Pancreas (tissue), 10 donors: Measurements from ENCODE around the gene FBXO9. TPM values are rescaled to one million over a fixed set of nuclear protein-coding genes. Genes with fewer than 3 reads are reported as not detected.

Experiments used
- ATAC-seq, 4 donors: fragments of 200-7000 bp; cut with Tn5 transposase; one replicate each; pipeline versions ENCODE4 v1.8.0 to v1.9.1; 2020; ENCODE audit warnings: mild to moderate bottlenecking in 4 of 4, moderate library complexity in 4 of 4
- DNase-seq, 6 donors: peaks; one replicate each; pipeline ENCODE4 v3.0.0-alpha.2; 2020
- FAIRE-seq: peaks from 2 replicates; lab custom pipeline; 2012; peaks lifted over from hg19 to GRCh38; lab: Jason Lieb, UNC
- H3K27ac ChIP-seq, 4 donors: fragments of 200-600 bp; sonication (generic); 1 replicate in 3 of 4; 2 replicates in 1 of 4; pipeline versions ENCODE4 v1.5.0 to v1.8.0; 2020
- H3K27me3 ChIP-seq, 4 donors: fragments of 200-600 bp; one replicate each; pipeline ENCODE4 v1.8.0; 2021
- H3K36me3 ChIP-seq, 3 donors: fragments of 200-600 bp; sonication (generic) in 1 of 3; one replicate each; pipeline versions ENCODE4 v1.5.0 to v1.8.0; 2020 to 2021
- H3K4me1 ChIP-seq, 3 donors: fragments of 200-600 bp; one replicate each; pipeline ENCODE4 v1.8.0; 2021
- H3K4me3 ChIP-seq, 4 donors: fragments of 200-600 bp; sonication (generic) in 2 of 4; one replicate each; pipeline versions ENCODE4 v1.5.0 to v1.8.0; 2020 to 2021
- H3K9me3 ChIP-seq, 4 donors: fragments of 200-600 bp; one replicate each; pipeline ENCODE4 v1.8.0; 2021
- WGBS, 2 donors: extraction: QIAGEN DNeasy Blood & Tissue Kit; methylation state at CpG; one replicate each; pipeline ENCODE4 v1.1.7; 2013; 5-methylcytosine and 5-hydroxymethylcytosine counted together
- intact Hi-C, 3 donors: fragments of 100-400 bp; cut with DNase I; formaldehyde crosslinking; loops; one replicate each; pipeline versions ENCODE4 v1.11.1 to v1.14.2; 2022
- polyA plus RNA-seq, 2 donors: library from polyadenylated mRNA; stranded (reverse); fragments of 200-250 nt; gene quantifications; one replicate each; pipeline ENCODE4 v1.2.3, GENCODE V29; 2013
- total RNA-seq, 6 donors: library from RNA; stranded (reverse); fragmentation: NEBNext Ultra II Directional in 4 of 6; extraction: Animal tissue kit (Norgen Biotek cat#: 25700) in 4 of 6; gene quantifications; one replicate each; pipeline versions ENCODE4 v1.2.1 to v1.2.4, GENCODE V29; 2021 to 2023
- TF ChIP-seq, protein P1 (sequence below), 4 donors: fragments of 200-600 bp; sonication (generic) in 3 of 4; IDR thresholded peaks; one replicate each; pipeline versions ENCODE4 v1.5.0 to v1.8.0; 2021; ENCODE audit warnings: antibody characterized with exemption in 4 of 4
- donor health status: healthy with polysubstance abuse.
- donor health status: DM: no; HTN: no; CAD: no; lungs with moderate emphysema.
- donor health status: DM: no; HTN: no; CAD: no.
- donor health status: control.
- donor health status: control.
- donor health status: Bipolar disorder and iron deficiency.
- donor health status: DM: yes; HTN: yes; CAD: no.
- donor health status: DM: no; HTN: no; CAD: no.
- donor health status: DM: no; HTN: no; CAD: no.
- donor health status: DM: yes; HTN: yes; CAD: no.

FBXO9 gene
- total and polyA plus RNA-seq, 8 donors: 30.9 to 66.1 (median 49.7) TPM

DNA sequence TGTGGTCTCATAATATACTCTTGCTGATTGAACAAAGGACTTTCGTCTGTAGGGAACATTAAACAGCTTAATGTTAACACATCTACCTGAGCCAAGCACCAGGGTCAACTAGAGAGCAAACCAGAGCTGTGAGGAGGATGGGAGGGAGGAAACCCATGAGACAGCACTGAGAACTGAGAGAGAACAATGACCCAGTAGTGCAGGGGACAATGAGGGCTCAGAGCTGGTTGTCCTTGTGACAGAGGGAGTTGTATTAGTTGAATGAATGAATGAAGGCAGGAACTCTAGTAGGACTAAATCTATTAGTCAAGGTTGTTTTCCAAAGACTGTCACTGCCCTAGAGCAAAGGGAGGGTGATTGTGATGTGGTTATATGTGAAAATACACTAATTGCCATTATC is 41.9 kb upstream of the FBXO9 start:
- DNase-seq: no peak
- no peak for ATAC-seq
- H3K4me3 ChIP-seq: no peak overlapping the region
- no peaks in the 10 kb centered on the region for H3K9me3 ChIP-seq
- intact Hi-C loops: no loop called here
- FAIRE-seq: no peak
- H3K36me3 ChIP-seq: peaks cover 0 to 9% (median 2%) of the 10 kb centered on the region in 3 donors
- H3K27ac ChIP-seq: no peak overlapping the region
- no peaks in the 10 kb centered on the region for H3K4me1 ChIP-seq
- no peaks in the 10 kb centered on the region for H3K27me3 ChIP-seq
- WGBS, 2 donors: 82 to 89% methylated on average over 1 of the region's 1 CpG
- TF ChIP-seq, protein P1, sequence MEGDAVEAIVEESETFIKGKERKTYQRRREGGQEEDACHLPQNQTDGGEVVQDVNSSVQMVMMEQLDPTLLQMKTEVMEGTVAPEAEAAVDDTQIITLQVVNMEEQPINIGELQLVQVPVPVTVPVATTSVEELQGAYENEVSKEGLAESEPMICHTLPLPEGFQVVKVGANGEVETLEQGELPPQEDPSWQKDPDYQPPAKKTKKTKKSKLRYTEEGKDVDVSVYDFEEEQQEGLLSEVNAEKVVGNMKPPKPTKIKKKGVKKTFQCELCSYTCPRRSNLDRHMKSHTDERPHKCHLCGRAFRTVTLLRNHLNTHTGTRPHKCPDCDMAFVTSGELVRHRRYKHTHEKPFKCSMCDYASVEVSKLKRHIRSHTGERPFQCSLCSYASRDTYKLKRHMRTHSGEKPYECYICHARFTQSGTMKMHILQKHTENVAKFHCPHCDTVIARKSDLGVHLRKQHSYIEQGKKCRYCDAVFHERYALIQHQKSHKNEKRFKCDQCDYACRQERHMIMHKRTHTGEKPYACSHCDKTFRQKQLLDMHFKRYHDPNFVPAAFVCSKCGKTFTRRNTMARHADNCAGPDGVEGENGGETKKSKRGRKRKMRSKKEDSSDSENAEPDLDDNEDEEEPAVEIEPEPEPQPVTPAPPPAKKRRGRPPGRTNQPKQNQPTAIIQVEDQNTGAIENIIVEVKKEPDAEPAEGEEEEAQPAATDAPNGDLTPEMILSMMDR (IDR thresholded peaks at IDR 0.05): no peak

DNA sequence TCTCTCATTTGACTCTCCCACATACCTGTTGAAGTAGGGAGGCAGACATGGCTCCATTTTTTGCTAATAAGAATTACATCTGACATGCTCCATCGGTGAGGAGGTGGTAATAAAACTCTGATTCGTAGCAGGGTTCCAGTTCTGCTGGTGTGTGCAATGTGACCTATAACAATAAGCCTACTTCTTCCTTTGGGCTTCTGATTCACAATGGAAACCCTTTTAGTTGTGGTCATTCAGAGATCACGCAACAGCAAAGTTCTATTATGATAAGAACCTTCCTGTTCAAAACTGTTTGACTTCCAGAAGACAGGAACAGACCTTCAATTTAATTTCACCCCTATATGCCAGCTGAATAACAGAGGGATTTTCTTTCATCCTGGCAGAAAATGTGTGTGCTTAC is 38.7 kb upstream of the FBXO9 start:
- Histone ChIP-seq H3K4me1 (no peaks in the 10 kb centered on the region), H3K27me3 (no peaks in the 10 kb centered on the region), H3K9me3 (no peaks in the 10 kb centered on the region), H3K36me3 (peaks cover 0 to 9% (median 0%) of the 10 kb centered on the region in 3 donors), H3K4me3 (no peak overlapping the region), H3K27ac (no peak overlapping the region)
- no peak for DNase-seq
- no peak for FAIRE-seq
- TF ChIP-seq, protein P1 (IDR thresholded peaks at IDR 0.05): no peak
- intact Hi-C loops: no loop called here
- WGBS, 2 donors: 92 to 93% methylated on average over 3 of the region's 3 CpGs
- no peak for ATAC-seq

DNA sequence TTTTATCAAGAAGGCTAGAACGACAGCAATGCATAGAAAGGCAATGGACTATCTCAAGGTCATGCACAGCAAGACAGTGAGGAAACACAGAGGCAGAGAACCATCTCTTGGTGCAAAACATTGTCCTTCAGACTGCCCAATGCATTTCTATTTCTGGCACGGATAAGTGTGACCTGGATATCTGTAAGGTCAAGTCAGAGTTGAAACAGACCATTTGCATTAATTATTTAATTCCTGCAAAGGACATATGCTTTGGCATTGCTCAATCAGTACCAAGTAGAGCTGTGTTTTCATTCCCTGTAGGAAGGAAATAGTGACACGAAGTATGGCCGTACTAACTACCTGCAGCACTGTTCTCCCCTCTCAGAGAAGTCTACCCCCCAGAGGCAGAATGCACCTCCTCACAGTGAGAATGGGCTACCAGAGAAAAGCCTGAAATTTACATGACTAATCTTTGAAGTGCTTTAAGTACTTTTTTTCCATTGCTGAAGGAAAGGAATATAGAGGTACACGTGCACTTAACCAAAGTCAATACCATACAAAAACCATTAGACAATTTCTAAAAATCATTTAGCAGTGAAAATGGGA is 38.0 kb upstream of the FBXO9 start:
- 73 to 80% methylated on average over 5 of the region's 5 CpGs for WGBS, 2 donors
- ATAC-seq (no peak), DNase-seq (no peak), FAIRE-seq (no peak)
- no peaks in the 10 kb centered on the region for H3K4me1 ChIP-seq
- H3K27ac ChIP-seq: no peak overlapping the region
- TF ChIP-seq, protein P1 (IDR thresholded peaks at IDR 0.05): no peak
- intact Hi-C loops: no loop called here
- no peaks in the 10 kb centered on the region for H3K9me3 ChIP-seq
- H3K36me3 ChIP-seq: peaks cover 0 to 14% (median 0%) of the 10 kb centered on the region in 3 donors
- no peak overlapping the region for H3K4me3 ChIP-seq
- H3K27me3 ChIP-seq: no peaks in the 10 kb centered on the region

DNA sequence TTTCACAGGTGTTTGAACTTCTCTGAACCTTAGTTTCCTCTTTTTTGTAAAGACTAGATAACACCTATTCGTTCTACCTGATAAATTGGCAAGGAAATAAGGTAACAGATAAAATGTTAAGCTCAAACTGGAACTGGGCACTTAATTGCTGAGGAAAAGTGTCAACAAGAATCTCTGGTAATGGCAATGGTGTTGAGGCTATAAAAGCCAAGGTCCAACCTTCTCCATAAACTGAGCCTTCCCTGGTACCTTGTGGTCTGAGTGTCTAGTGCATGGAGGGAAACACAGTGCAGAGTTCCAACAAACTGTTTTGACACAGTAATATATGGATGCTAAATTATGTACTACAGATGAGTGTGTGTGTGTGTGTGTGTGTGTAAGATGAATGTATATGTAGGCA is 36.7 kb upstream of the FBXO9 start:
- H3K27me3 ChIP-seq: no peaks in the 10 kb centered on the region
- no peak overlapping the region for H3K27ac ChIP-seq
- no peaks in the 10 kb centered on the region for H3K9me3 ChIP-seq
- FAIRE-seq: no peak
- peaks cover 0 to 15% (median 0%) of the 10 kb centered on the region in 3 donors for H3K36me3 ChIP-seq
- DNase-seq: no peak
- intact Hi-C loops: no loop called here
- TF ChIP-seq, protein P1 (IDR thresholded peaks at IDR 0.05): no peak
- no peaks in the 10 kb centered on the region for H3K4me1 ChIP-seq
- no peak for ATAC-seq
- H3K4me3 ChIP-seq: no peak overlapping the region
- 29 to 34% methylated on average over 1 of the region's 1 CpG for WGBS, 2 donors

DNA sequence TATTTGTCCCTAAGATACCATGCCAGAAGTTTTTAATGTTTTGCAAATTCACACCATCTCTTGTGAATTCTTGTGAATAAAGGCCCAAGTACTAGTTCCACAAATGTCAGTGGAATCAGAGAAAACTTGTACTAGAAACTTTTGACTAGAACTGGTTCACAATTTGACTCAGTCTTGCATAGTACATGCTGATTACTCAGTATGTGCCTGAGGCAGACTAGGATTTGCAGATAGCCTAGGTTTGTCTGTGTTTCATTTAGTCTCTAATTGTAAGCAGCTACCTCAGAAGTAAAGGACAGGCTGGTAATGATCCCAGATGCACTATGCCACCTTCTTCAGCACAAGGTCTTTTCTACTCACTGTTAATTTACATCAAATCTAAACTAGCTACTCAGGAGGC is 35.9 kb upstream of the FBXO9 start:
- Histone ChIP-seq H3K27me3 (no peaks in the 10 kb centered on the region), H3K4me1 (no peaks in the 10 kb centered on the region), H3K4me3 (no peak overlapping the region), H3K9me3 (no peaks in the 10 kb centered on the region), H3K36me3 (peaks cover 0 to 23% (median 4%) of the 10 kb centered on the region in 3 donors), H3K27ac (no peak overlapping the region)
- no peak for DNase-seq
- no peak for FAIRE-seq
- TF ChIP-seq, protein P1 (IDR thresholded peaks at IDR 0.05): no peak
- intact Hi-C loops: no loop called here
- ATAC-seq: no peak
